Measurements from ENCODE around the gene PRM1.
A peak's percentile ranks its signal among the peaks of the same experiment; 100 is the strongest.

Gene PRM1

GRCh38 chr16:11245988-11246387 is 35.1 kb downstream of the PRM1 start:
- Mint-ChIP-seq H3K36me3 (peaks cover 43% of the 10 kb centered on the region), H3K9me3 (no peaks in the 10 kb centered on the region), H3K4me1 (peaks cover 49% of the 10 kb centered on the region), H3K4me3 (peak overlapping the region; percentile 50), H3K27ac (peak overlapping the region; percentile 90)
- peak in 1 of 2 donors; percentile 79 for DNase-seq (ENCODE audit: low spot score in 2 of 2)
- peak; percentile 58 for ATAC-seq

DNA sequence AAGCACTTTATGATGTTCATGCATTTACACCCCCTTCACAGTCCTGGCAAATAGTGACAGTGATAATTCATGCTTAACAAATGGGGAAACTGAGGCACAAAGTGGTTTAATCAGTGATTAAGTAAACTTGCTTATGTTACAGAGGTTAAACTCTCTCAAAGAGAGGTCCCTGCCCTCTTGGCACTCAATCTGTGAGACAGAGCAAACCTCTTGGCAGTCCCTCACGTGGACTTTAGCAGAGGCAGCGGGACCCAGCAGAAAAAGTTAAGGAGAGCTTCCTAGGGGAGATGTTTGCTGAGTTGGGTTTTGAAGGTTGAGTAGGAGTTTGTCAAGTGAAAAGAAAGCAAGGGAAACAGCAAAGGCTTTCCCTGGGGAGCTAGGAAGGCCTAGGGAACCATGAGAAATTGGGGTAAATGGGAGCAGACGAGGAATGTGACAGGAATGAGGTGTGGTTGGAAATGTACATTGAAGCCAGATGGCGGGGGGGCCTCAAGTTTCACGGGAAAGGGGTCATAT is 35.9 kb downstream of the PRM1 start:
- peaks cover 48% of the 10 kb centered on the region for H3K4me1 Mint-ChIP-seq
- H3K27ac Mint-ChIP-seq = peak overlapping the region; percentile 55
- DNase-seq (ENCODE audit: low spot score in 2 of 2) = no peak
- H3K9me3 Mint-ChIP-seq = no peaks in the 10 kb centered on the region
- H3K36me3 Mint-ChIP-seq = peaks cover 36% of the 10 kb centered on the region
- H3K4me3 Mint-ChIP-seq = no peak overlapping the region
- no peak for ATAC-seq

DNA sequence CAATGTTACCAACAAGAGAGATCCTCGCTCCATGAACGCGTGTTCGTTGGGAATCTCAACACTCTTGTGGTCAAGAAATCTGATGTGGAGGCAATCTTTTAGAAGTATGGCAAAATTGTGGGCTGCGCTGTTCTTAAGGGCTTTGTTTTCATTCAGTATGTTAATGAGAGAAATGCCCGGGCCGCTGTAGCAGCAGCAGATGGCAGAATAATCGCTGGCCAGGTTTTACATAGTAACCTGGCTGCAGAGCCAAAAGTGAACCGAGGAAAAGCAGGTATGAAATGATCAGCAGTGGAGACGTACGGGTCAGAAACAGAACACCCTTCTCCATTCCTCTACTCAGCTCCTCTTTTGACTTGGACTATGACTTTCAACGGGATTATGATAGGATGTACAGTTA is 38.5 kb downstream of the PRM1 start:
- H3K9me3 Mint-ChIP-seq = no peaks in the 10 kb centered on the region
- peaks cover 12% of the 10 kb centered on the region for H3K36me3 Mint-ChIP-seq
- H3K4me1 Mint-ChIP-seq = peaks cover 51% of the 10 kb centered on the region
- DNase-seq (ENCODE audit: low spot score in 2 of 2) = no peak
- no peak overlapping the region for H3K4me3 Mint-ChIP-seq
- no peak for ATAC-seq
- H3K27ac Mint-ChIP-seq = no peak overlapping the region

- DNase-seq (ENCODE audit: low spot score in 2 of 2) (no peak), ATAC-seq (no peak)
- Mint-ChIP-seq H3K36me3 (peaks cover 1% of the 10 kb centered on the region), H3K9me3 (no peaks in the 10 kb centered on the region), H3K27ac (no peak overlapping the region), H3K4me3 (no peak overlapping the region), H3K4me1 (peaks cover 48% of the 10 kb centered on the region)
Measured at GRCh38 chr16:11241480-11242204, 39.5 kb downstream of the PRM1 start.

- Mint-ChIP-seq H3K4me1 (peaks cover 44% of the 10 kb centered on the region), H3K27ac (no peak overlapping the region), H3K4me3 (no peak overlapping the region), H3K9me3 (no peaks in the 10 kb centered on the region), H3K36me3 (no peaks in the 10 kb centered on the region)
- no peak for DNase-seq (ENCODE audit: low spot score in 2 of 2)
- ATAC-seq = no peak
Measured at GRCh38 chr16:11240636-11241473, 40.3 kb downstream of the PRM1 start.

DNA sequence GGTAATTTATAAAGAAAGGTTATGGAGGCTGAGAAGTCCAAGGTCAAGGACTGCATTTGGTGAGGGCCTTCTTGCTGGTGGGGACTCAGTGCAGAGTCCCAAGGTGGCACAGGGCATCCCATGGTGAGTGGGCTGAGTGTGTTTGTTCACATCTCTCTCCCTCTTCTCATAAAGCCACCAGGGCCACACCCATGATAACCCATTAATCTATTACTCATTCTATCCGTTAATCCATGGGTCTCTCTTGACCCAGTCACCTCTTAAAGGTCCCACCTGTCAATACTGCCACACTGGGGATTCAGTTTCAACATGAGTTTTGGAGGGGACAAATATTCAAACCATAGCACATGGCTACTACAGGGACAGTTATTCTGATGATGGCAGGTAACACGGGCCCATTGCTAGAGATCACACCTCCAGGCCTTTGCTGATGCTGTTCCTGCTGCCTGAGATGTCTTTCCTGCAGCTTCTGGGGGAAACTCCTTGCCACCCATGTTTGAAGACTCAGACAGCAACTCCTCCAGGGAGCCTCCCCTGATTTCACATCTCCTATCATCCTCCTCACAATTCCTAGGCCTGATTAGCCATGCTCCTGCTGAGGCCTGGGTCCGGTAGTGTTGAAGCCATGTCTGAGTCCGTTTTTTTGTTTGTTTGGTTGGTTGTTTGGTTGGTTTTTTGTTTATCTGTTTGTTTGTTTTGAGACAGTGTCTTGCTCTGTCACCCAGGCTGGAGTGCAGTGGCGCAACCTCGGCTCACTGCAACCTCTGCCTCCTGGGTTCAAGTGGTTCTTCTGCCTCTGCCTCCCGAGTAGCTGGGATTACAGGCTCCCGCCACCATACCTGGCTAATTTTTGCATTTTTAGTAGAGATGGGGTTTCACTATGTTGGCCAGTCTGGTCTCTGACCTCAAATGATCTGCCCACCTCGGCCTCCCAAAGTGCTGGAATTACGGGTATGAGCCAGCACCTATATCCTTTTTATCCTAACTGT is 41.2 kb downstream of the PRM1 start:
- Mint-ChIP-seq H3K4me1 (peaks cover 43% of the 10 kb centered on the region), H3K36me3 (peaks cover 5% of the 10 kb centered on the region), H3K27ac (no peak overlapping the region), H3K4me3 (no peak overlapping the region), H3K9me3 (no peaks in the 10 kb centered on the region)
- no peak for DNase-seq (ENCODE audit: low spot score in 2 of 2)
- no peak for ATAC-seq

DNA sequence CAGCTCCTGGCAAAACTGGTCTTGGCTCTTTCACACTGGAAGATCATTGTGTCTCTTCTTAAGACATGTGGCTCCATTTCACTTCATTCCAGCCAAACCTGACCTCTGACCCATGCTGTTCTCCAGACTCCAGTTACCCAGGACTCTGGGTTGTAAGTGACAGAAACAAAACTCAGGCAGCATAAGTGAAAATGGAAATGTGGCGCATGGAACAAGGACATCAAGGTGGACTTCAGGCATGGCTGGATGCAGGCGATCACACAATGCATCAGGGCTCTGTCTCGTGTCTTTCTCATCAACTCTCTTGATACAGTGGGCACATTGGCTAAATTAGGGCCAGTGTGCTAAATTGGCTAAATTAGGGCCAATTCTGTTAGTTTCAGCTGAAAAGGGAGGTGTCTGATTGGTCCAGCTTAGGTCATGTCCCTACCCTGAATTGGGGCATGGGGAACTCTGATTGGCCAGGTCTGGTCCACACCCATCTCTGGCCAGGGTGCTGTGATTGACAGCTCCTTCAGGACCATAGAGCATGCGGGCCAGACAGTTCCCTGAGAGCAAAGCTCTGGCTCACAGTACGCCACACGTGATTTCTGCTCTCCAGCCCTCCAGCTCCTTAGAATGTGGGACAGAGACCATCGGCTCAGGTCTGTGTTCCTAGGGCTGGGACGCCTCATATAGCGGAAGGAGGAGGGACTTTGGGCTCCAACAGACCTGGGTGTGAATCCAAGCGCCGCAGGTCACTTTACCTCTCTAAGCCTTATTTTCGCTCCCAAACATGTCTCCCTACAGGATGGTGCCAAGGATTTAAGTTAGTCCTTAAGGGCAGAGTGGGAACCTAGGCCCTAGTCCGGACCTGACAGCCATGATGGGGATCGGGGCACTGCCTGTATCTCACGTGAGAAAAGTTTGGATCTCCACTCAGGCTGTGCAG is 42.6 kb downstream of the PRM1 start:
- ATAC-seq (no peak), DNase-seq (ENCODE audit: low spot score in 2 of 2) (no peak)
- Mint-ChIP-seq H3K27ac (no peak overlapping the region), H3K4me3 (no peak overlapping the region), H3K4me1 (peaks cover 56% of the 10 kb centered on the region), H3K9me3 (no peaks in the 10 kb centered on the region), H3K36me3 (peaks cover 12% of the 10 kb centered on the region)

GRCh38 chr16:11236461-11237254 is 44.5 kb downstream of the PRM1 start:
- no peak for ATAC-seq
- H3K9me3 Mint-ChIP-seq = no peaks in the 10 kb centered on the region
- DNase-seq (ENCODE audit: low spot score in 2 of 2) = no peak
- H3K4me3 Mint-ChIP-seq = no peak overlapping the region
- H3K36me3 Mint-ChIP-seq = peaks cover 25% of the 10 kb centered on the region
- peaks cover 75% of the 10 kb centered on the region for H3K4me1 Mint-ChIP-seq
- peak overlapping the region; percentile 67 for H3K27ac Mint-ChIP-seq

DNA sequence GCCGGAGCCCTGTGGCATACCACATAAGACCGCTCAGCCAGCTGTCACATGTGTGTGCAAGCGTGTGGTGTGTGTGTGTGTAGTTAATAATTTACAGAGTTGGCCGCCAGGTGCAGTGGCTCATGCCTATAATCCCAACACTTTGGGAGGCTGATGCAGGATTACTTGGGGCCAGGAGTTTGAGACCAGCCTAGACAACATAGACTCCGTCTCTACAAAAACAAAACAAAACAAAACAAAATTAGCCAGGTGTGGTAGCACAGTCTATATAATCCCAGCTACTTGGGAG is 45.5 kb downstream of the PRM1 start:
- H3K4me1 Mint-ChIP-seq = peaks cover 81% of the 10 kb centered on the region
- ATAC-seq = no peak

GRCh38 chr16:11234884-11235702 is 46.0 kb downstream of the PRM1 start:
- no peaks in the 10 kb centered on the region for H3K9me3 Mint-ChIP-seq
- peak overlapping the region; percentile 68 for H3K4me3 Mint-ChIP-seq
- peaks cover 25% of the 10 kb centered on the region for H3K36me3 Mint-ChIP-seq
- ATAC-seq (no peak), DNase-seq (ENCODE audit: low spot score in 2 of 2) (peak in 1 of 2 donors; percentile 62)
- peak overlapping the region; percentile 98 for H3K27ac Mint-ChIP-seq
- H3K4me1 Mint-ChIP-seq = peaks cover 77% of the 10 kb centered on the region

More for the DNA sequence above, 45.5 kb downstream of the PRM1 start:
- no peak overlapping the region for H3K4me3 Mint-ChIP-seq
- peak overlapping the region; percentile 98 for H3K27ac Mint-ChIP-seq
- H3K36me3 Mint-ChIP-seq = peaks cover 25% of the 10 kb centered on the region
- no peak for DNase-seq (ENCODE audit: low spot score in 2 of 2)
- H3K9me3 Mint-ChIP-seq = no peaks in the 10 kb centered on the region

GRCh38 chr16:11233727-11234376 is 47.3 kb downstream of the PRM1 start:
- peaks cover 25% of the 10 kb centered on the region for H3K36me3 Mint-ChIP-seq
- peak overlapping the region; percentile 68 for H3K4me3 Mint-ChIP-seq
- peak; percentile 78 for ATAC-seq
- H3K4me1 Mint-ChIP-seq = peaks cover 78% of the 10 kb centered on the region
- H3K9me3 Mint-ChIP-seq = no peaks in the 10 kb centered on the region
- peak overlapping the region; percentile 98 for H3K27ac Mint-ChIP-seq
- peak; percentile 64 to 92 for DNase-seq (ENCODE audit: low spot score in 2 of 2)

DNA sequence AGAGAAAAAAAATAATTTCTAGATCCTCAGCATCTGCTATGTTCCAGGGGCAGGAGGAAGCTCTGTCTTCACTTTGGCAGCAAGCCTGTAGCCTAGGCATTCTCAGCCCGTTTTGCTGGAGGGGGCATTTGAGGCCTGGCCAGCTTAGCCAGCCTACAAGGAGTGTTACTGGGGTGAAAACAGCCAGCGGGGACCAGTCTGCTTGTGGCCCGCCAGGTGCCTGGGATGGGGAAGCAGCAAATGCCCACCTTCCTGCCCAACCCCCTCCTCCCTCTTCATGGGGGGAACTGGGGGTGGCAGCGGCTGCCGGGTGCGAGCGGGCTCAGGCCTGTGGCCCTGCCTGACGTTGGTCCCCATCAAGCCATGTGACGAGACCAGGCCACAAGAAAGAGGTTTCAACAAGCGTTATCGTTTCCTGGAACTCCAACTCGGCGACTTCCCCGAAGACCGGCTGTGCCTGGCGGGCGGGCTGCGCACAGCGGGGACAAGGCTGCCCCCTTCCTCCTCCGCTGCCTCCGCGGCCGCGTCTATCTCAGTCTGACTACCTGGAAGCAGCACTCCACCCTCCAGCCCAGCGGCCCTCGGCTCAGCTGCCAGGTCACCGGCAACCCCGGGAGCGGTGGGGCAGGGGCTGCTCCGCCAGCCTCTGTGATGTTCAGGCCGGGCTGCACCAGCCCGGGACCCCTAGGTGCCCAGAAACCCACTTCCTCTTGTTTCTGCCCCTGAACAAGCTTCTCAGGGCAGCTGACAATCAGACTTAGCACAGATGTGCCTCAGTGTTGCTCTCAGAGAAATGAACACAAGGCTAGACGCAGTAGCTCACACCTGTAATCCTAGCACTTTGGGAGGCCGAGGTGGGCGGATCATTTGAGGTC is 48.0 kb downstream of the PRM1 start:
- peak; percentile 81 to 98 for DNase-seq (ENCODE audit: low spot score in 2 of 2)
- Mint-ChIP-seq H3K4me3 (peak overlapping the region; percentile 68), H3K36me3 (peaks cover 25% of the 10 kb centered on the region), H3K4me1 (peaks cover 81% of the 10 kb centered on the region), H3K9me3 (no peaks in the 10 kb centered on the region), H3K27ac (peak overlapping the region; percentile 98)
- ATAC-seq = peak; percentile 90
